ENCODE measurements around the gene CFAP20DC. TPM values are rescaled to one million over a fixed set of nuclear protein-coding genes. Genes with fewer than 3 reads are reported as not detected.
"Not testable (repeated sequence)": the region's sequence is repeated elsewhere in the genome, so short reads cannot be mapped to it uniquely, and the experiment has no call there.

Gene CFAP20DC
- total RNA-seq, 2 donors from 2014 or later = 1.7 to 1.8 TPM

DNA sequence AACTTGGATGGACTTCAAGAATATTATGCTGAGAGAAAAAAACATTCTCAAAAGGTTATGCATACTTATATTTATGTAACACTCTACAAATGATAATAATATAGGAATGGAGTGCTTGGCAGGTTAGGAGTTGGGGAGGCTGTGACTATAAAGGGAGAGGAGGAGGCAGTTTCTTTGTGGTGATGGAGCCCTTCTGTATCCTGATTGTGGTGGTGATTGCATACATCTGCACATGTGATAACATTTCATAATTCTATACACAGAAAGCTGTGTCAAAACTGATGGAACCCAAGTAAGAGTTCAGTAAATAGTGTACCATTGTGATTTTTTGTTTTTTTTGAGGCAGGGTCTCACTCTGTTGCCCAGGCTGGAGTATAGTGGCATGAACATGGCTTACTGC lies 351.6 kb downstream of the CFAP20DC start:
- Histone ChIP-seq H3K36me3 (no peaks in the 10 kb centered on the region), H3K4me3 (no peak overlapping the region), H3K9ac (ENCODE audit: low read depth in 2 of 2, low read length in 2 of 2) (no peak overlapping the region), H3K4me1 (peaks cover 6% of the 10 kb centered on the region), H3K27ac (peak overlapping the region; percentile 80), H3K27me3 (no peaks in the 10 kb centered on the region), H3K9me3 (no peaks in the 10 kb centered on the region)
- TF ChIP-seq CTCF (IDR thresholded peaks at IDR 0.05) = no peak
- intact Hi-C loops (cut with DNase I) = no loop called here
- DNase-seq = no peak

DNA sequence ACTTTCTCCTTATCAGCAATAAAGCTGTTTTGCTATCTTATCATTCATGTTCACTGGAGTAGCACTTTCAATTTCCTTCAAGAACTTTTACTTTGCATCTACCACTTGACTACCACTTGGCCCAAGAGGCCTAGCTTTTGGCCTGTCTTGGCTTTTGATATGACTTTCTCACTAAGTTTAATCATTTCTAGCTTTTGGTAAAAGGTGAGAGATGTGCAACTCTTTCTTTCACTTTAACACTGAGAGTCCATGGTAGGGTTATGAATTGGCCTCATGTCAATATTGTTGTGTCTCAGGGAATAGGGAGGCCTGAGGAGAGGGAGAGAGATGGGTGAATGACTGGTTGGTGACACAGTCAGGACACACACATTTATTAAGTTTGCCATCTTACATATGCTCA lies 352.3 kb downstream of the CFAP20DC start:
- H3K27me3 ChIP-seq = no peaks in the 10 kb centered on the region
- H3K4me1 ChIP-seq = peaks cover 6% of the 10 kb centered on the region
- TF ChIP-seq CTCF (IDR thresholded peaks at IDR 0.05) = no peak
- intact Hi-C loops (cut with DNase I) = no loop called here
- no peak for DNase-seq
- H3K27ac ChIP-seq = peak overlapping the region; percentile 80
- H3K9ac ChIP-seq (ENCODE audit: low read depth in 2 of 2, low read length in 2 of 2) = no peak overlapping the region
- no peaks in the 10 kb centered on the region for H3K9me3 ChIP-seq
- H3K4me3 ChIP-seq = no peak overlapping the region
- no peaks in the 10 kb centered on the region for H3K36me3 ChIP-seq

- H3K36me3 ChIP-seq; H3K27me3 ChIP-seq; H3K4me1 ChIP-seq; H3K4me3 ChIP-seq; H3K9me3 ChIP-seq; intact Hi-C loops (cut with DNase I); DNase-seq: not testable (repeated sequence)
- Histone ChIP-seq H3K9ac (ENCODE audit: low read depth in 2 of 2, low read length in 2 of 2) (peak overlapping the region in 1 of 2 donors; percentile 44), H3K27ac (peak overlapping the region; percentile 80)
These were observed 353.0 kb downstream of the CFAP20DC start for GRCh38 chr3:58696813-58697212.

- H3K9me3 ChIP-seq = no peaks in the 10 kb centered on the region
- peak; percentile 66 for DNase-seq
- H3K4me1 ChIP-seq = peaks cover 6% of the 10 kb centered on the region
- intact Hi-C loops (cut with DNase I) = no loop called here
- no peak for TF ChIP-seq CTCF (IDR thresholded peaks at IDR 0.05)
- peak overlapping the region in 1 of 2 donors; percentile 44 for H3K9ac ChIP-seq (ENCODE audit: low read depth in 2 of 2, low read length in 2 of 2)
- H3K4me3 ChIP-seq = no peak overlapping the region
- no peaks in the 10 kb centered on the region for H3K36me3 ChIP-seq
- H3K27me3 ChIP-seq = no peaks in the 10 kb centered on the region
- H3K27ac ChIP-seq = peak overlapping the region; percentile 80
These were observed 353.7 kb downstream of the CFAP20DC start for GRCh38 chr3:58696093-58696492.

DNA sequence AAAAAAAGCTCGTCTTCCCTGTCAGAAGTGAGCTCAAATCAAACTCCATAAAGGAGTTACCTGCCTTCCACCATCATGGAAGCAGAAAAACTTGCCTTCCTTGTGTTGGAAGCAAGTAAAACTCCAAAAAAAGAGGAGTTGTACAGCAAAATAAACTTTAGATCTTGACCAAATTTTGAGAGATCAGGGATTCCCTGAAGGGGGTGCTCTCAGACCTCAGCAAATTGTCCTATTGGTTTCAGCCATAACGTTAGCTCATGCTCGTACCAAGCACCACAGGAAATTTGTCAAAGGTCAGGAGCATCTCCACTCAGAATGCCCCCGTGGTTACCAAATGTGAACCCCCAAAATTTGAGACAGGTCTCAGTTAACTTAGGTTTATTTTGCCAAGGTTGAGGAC lies 354.5 kb downstream of the CFAP20DC start:
- H3K27me3 ChIP-seq; H3K4me1 ChIP-seq; H3K4me3 ChIP-seq; H3K36me3 ChIP-seq; H3K9ac ChIP-seq (ENCODE audit: low read depth in 2 of 2, low read length in 2 of 2); DNase-seq; H3K9me3 ChIP-seq; intact Hi-C loops (cut with DNase I): not testable (repeated sequence)
- H3K27ac ChIP-seq = peak overlapping the region; percentile 80

GRCh38 chr3:58693940-58694850 lies 355.6 kb downstream of the CFAP20DC start:
- H3K27me3 ChIP-seq = no peaks in the 10 kb centered on the region
- peak overlapping the region in 1 of 2 donors; percentile 34 for H3K9ac ChIP-seq (ENCODE audit: low read depth in 2 of 2, low read length in 2 of 2)
- intact Hi-C loops (cut with DNase I) = no loop called here
- no peak for DNase-seq
- TF ChIP-seq CTCF (IDR thresholded peaks at IDR 0.05) = no peak
- peaks cover 6% of the 10 kb centered on the region for H3K4me1 ChIP-seq
- H3K36me3 ChIP-seq = no peaks in the 10 kb centered on the region
- peak overlapping the region; percentile 80 for H3K27ac ChIP-seq
- H3K9me3 ChIP-seq = no peaks in the 10 kb centered on the region
- H3K4me3 ChIP-seq = no peak overlapping the region
